Upper lobe of left lung (tissue), 4 donors: ENCODE data around the gene ANKRD13B.

Source experiments
- CTCF ChIP-seq, 6 experiments: fragments of 450-650 bp in 4 of 6; fragments of 200-600 bp in 2 of 6; sonication (generic) in 2 of 6; IDR thresholded peaks; one replicate each; pipeline ENCODE4 v1.5.1; 2016 to 2019; ENCODE audit warnings: antibody characterized with exemption in 6 of 6
- POLR2AphosphoS5 ChIP-seq, 2 donors: sonication (generic); formaldehyde crosslinking; IDR thresholded peaks; one replicate each; pipeline ENCODE4 v1.5.1; 2017; ENCODE audit warnings: antibody characterized with exemption in 2 of 2

DNA sequence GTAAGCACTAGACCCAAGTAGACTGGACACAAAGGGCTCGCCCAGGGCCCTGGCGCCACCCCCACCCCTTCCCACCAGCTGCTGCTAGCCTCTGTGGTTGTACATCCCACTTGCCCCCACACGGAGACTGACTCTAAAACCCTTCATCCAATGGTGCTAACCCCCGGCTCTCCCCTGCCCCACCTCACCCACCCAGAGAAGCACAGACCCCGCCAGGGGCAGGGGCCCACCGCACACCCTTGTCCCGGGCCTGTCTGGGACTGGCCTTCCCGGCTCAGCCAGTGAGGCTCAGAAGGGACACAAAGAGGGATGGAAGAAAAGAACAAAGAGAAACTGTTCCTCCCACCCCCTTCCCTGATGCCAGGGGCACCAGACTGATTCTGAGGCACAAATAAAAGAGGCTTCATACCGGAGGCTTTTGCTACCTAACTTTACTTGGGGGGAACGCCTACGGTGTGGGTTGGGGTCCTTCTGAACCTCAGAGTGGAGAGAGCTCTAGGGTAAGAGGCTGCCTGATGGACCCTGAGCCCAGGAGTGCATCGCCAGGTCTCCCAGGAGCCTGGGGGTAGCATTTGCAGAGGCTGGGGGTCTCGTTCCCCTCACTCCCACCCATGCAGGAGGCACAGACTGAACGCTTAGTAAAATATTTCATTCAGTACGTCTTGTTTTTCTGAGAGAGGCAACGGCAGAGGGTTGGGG is 21.6 kb downstream of the ANKRD13B start:
- TF ChIP-seq CTCF (IDR thresholded peaks at IDR 0.05): no peak
- no peak for TF ChIP-seq POLR2AphosphoS5 (IDR thresholded peaks at IDR 0.05)
